GM18868 (cell line): ENCODE measurements around the gene ITGA2B.
A peak's percentile ranks its signal among the peaks of the same experiment; 100 is the strongest.
"Not testable (repeated sequence)": the region's sequence is repeated elsewhere in the genome, so short reads cannot be mapped to it uniquely, and the experiment has no call there.

Source experiments
- ATAC-seq: cut with Tn5 transposase; IDR thresholded peaks from one replicate; pipeline ENCODE4 v1.9.1; 2021; ENCODE audit warnings: mild to moderate bottlenecking, moderate library complexity; ENCODE audit not compliant: unreplicated experiment

The ITGA2B gene

GRCh38 chr17:44369414-44370023 is 19.9 kb downstream of the ITGA2B start:
- ATAC-seq = not testable (repeated sequence)

GRCh38 chr17:44368391-44369243 is 20.8 kb downstream of the ITGA2B start:
- ATAC-seq = not testable (repeated sequence)

GRCh38 chr17:44367231-44367979 is 22.0 kb downstream of the ITGA2B start:
- ATAC-seq = no peak

GRCh38 chr17:44365051-44365450 is 24.4 kb downstream of the ITGA2B start:
- not testable (repeated sequence) for ATAC-seq

- ATAC-seq = peak; percentile 60
Observed at GRCh38 chr17:44363613-44364159, 25.8 kb downstream of the ITGA2B start, which contains the start of gene FAM171A2. FAM171A2 (minus strand) TSS chr17:44363853; CDS start chr17:44363714, 139 bp downstream.

GRCh38 chr17:44362949-44363612 is 26.4 kb downstream of the ITGA2B start:
- peak; percentile 16 for ATAC-seq

GRCh38 chr17:44362459-44362948 is 26.9 kb downstream of the ITGA2B start:
- ATAC-seq = no peak

GRCh38 chr17:44361292-44362260 is 27.9 kb downstream of the ITGA2B start:
- ATAC-seq = no peak

GRCh38 chr17:44360826-44361225 is 28.6 kb downstream of the ITGA2B start:
- no peak for ATAC-seq

- ATAC-seq = no peak
Observed at GRCh38 chr17:44360144-44360533, 29.3 kb downstream of the ITGA2B start.

- no peak for ATAC-seq
Observed at GRCh38 chr17:44359458-44360143, 29.8 kb downstream of the ITGA2B start.

GRCh38 chr17:44359006-44359405 is 30.4 kb downstream of the ITGA2B start:
- ATAC-seq = no peak

GRCh38 chr17:44358066-44358465 is 31.4 kb downstream of the ITGA2B start:
- ATAC-seq = no peak

- no peak for ATAC-seq
Observed at GRCh38 chr17:44356241-44356640, 33.2 kb downstream of the ITGA2B start.

- no peak for ATAC-seq
Observed at GRCh38 chr17:44355642-44356099, 33.8 kb downstream of the ITGA2B start.

- no peak for ATAC-seq
Observed at GRCh38 chr17:44354582-44355561, 34.6 kb downstream of the ITGA2B start.

- no peak for ATAC-seq
Observed at GRCh38 chr17:44353672-44354331, 35.6 kb downstream of the ITGA2B start.
